Gastrocnemius medialis (tissue), 4 donors: ENCODE data around the gene AGAP1. TPM values are rescaled to one million over a fixed set of nuclear protein-coding genes. Genes with fewer than 3 reads are reported as not detected.

ENCODE experiments used
- ATAC-seq, 2 donors: fragments of 150-250 bp; one replicate each; pipeline ENCODE4 v1.9.1; 2016
- DNase-seq, 2 donors: peaks; one replicate each; pipeline ENCODE4 v3.0.0-alpha.2; 2019
- H3K27ac ChIP-seq, 4 donors: fragments of 200-600 bp; sonication (generic); 1 replicate in 1 of 4; 2 replicates in 3 of 4; pipeline ENCODE4 v1.5.1; 2016 to 2018; ENCODE audit warnings: mild to moderate bottlenecking in 2 of 4, moderate library complexity in 1 of 4
- H3K27me3 ChIP-seq, 3 donors: fragments of 200-600 bp; sonication (generic) in 2 of 3; 1 replicate in 1 of 3; 2 replicates in 2 of 3; pipeline versions ENCODE4 v1.5.1 to v1.6.0; 2016 to 2019; ENCODE audit warnings: mild to moderate bottlenecking in 1 of 3, moderate library complexity in 1 of 3
- H3K36me3 ChIP-seq, 2 donors: fragments of 200-600 bp; sonication (generic) in 1 of 2; one replicate each; pipeline ENCODE4 v1.5.1; 2017 to 2018
- H3K4me1 ChIP-seq, 2 donors: fragments of 200-600 bp; sonication (generic) in 1 of 2; one replicate each; pipeline ENCODE4 v1.5.1; 2016 to 2017; ENCODE audit warnings: mild to moderate bottlenecking in 2 of 2
- H3K4me3 ChIP-seq, 4 donors: fragments of 200-600 bp; sonication (generic) in 3 of 4; 1 replicate in 1 of 4; 2 replicates in 3 of 4; pipeline ENCODE4 v1.5.1; 2016 to 2019; ENCODE audit warnings: mild to moderate bottlenecking in 2 of 4
- H3K9me3 ChIP-seq, 3 donors: fragments of 200-600 bp; sonication (generic) in 2 of 3; 1 replicate in 1 of 3; 2 replicates in 2 of 3; pipeline ENCODE4 v1.5.1; 2016 to 2019
- POLR2A ChIP-seq, 2 donors: fragments of 450-650 bp; IDR thresholded peaks; one replicate each; pipeline ENCODE4 v1.6.1; 2017; ENCODE audit warnings: antibody characterized with exemption in 2 of 2, mild to moderate bottlenecking in 2 of 2, moderate library complexity in 2 of 2
- in situ Hi-C, 4 donors: fragments of 200-750 bp; cut with MboI; loops; one replicate each; pipeline versions ENCODE4 v1.15.0 to v1.8.0; 2017; ENCODE audit warnings: low sequenced_read_pairs in 4 of 4
- intact Hi-C: fragments of 100-400 bp; cut with DNase I; formaldehyde crosslinking; loops from one replicate; pipeline ENCODE4 v1.15.1; 2023; ENCODE audit warnings: low total_unique reads
- total RNA-seq, 4 donors: library from RNA; depleted of rRNA; stranded (reverse); fragments of >200 nt; gene quantifications; one replicate each; pipeline versions ENCODE4 v1.1.0 to v1.2.3, GENCODE V29; 2016
- TF ChIP-seq, protein P1 (sequence below), 5 experiments: fragments of 450-650 bp in 3 of 5; fragments of 200-600 bp in 2 of 5; sonication (generic) in 2 of 5; IDR thresholded peaks in 4 of 5; conservative IDR thresholded peaks in 1 of 5; 1 replicate in 4 of 5; 2 replicates in 1 of 5; pipeline ENCODE4 v1.5.1; 2016 to 2019; ENCODE audit warnings: antibody characterized with exemption in 5 of 5, mild to moderate bottlenecking in 3 of 5, moderate library complexity in 3 of 5

AGAP1 gene
- total RNA-seq, 4 donors from 2014 or later, result 8.5 to 26.8 (median 14.4) TPM

DNA sequence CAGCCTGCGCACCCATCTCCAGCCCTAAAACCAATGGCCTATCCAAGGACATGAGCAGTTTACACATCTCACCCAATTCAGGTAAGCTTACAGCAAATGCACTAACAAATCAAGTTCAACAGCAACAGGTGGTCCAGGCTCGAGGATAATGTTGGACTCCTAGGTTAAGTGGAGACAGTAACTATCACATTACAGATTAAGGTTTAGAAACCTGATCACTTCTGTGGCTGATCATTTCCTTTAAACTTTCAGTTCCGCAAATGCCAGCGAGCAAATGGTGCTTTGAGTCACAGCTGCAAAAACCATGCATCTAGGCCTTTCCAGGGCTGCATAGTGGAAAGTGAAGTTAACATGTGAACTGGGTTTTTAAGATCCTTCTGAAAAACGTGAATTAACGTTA, 415.0 kb downstream of the AGAP1 start:
- intact Hi-C loops (no loop called here), in situ Hi-C loops (no loop called here)
- no peak for TF ChIP-seq POLR2A (IDR thresholded peaks at IDR 0.05)
- TF ChIP-seq, protein P1, sequence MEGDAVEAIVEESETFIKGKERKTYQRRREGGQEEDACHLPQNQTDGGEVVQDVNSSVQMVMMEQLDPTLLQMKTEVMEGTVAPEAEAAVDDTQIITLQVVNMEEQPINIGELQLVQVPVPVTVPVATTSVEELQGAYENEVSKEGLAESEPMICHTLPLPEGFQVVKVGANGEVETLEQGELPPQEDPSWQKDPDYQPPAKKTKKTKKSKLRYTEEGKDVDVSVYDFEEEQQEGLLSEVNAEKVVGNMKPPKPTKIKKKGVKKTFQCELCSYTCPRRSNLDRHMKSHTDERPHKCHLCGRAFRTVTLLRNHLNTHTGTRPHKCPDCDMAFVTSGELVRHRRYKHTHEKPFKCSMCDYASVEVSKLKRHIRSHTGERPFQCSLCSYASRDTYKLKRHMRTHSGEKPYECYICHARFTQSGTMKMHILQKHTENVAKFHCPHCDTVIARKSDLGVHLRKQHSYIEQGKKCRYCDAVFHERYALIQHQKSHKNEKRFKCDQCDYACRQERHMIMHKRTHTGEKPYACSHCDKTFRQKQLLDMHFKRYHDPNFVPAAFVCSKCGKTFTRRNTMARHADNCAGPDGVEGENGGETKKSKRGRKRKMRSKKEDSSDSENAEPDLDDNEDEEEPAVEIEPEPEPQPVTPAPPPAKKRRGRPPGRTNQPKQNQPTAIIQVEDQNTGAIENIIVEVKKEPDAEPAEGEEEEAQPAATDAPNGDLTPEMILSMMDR (IDR thresholded peaks at IDR 0.05 in 4 of 5, conservative IDR thresholded peaks at IDR 0.05 in 1 of 5), result no peak
- ATAC-seq (no peak), DNase-seq (no peak)
- no peaks in the 10 kb centered on the region for H3K9me3 ChIP-seq
- H3K27me3 ChIP-seq, result no peaks in the 10 kb centered on the region
- H3K27ac ChIP-seq, result no peak overlapping the region
- H3K4me1 ChIP-seq, result no peaks in the 10 kb centered on the region
- H3K4me3 ChIP-seq, result no peak overlapping the region
- H3K36me3 ChIP-seq, result peaks cover 0 to 15% of the 10 kb centered on the region in 2 donors

DNA sequence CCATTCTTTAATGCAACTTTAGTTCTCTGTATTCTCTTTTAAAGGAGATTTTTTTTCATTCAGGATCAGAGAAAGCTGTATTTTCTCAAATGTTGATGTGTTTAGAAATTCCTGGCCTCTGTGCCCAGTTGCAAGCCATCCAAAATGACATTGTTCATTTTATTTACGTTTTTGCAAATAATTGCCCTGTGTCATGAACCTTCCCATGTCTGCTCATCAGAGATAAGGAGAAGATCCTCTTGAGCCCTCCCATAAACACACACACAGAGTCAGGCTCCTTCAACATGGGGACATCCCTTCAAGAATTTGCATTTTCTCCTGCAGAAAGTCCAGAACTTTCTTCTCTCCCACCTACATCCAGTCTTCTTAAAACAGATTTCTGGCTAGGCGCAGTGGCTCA, 415.5 kb downstream of the AGAP1 start:
- in situ Hi-C loops, result no loop called here
- Histone ChIP-seq H3K4me1 (no peaks in the 10 kb centered on the region), H3K4me3 (no peak overlapping the region), H3K36me3 (peaks cover 0 to 15% of the 10 kb centered on the region in 2 donors), H3K27ac (no peak overlapping the region), H3K27me3 (no peaks in the 10 kb centered on the region), H3K9me3 (no peaks in the 10 kb centered on the region)
- intact Hi-C loops, result no loop called here
- TF ChIP-seq, protein P1 (IDR thresholded peaks at IDR 0.05 in 4 of 5, conservative IDR thresholded peaks at IDR 0.05 in 1 of 5), result no peak
- TF ChIP-seq POLR2A (IDR thresholded peaks at IDR 0.05), result no peak
- no peak for DNase-seq
- no peak for ATAC-seq

DNA sequence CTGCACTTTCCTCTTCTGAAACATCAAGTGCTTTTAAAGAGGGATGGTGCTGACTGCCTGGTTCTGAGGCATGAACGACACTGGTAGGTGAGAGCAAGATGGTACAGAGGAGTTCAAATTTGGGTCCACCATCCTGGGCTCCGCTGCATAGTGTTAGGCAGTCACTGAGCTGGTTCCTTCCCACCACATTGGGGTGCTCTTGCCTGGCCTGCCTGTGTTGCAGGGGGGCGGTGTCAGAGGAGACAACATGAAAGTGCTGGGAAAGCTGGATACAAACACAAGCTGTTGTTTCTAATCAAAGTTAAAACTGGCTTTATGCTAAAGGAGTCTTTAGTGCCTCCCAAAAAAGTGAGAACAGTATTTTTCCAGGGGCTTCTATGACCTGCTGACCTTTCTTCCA, 416.2 kb downstream of the AGAP1 start:
- TF ChIP-seq POLR2A (IDR thresholded peaks at IDR 0.05), result no peak
- TF ChIP-seq, protein P1 (IDR thresholded peaks at IDR 0.05 in 4 of 5, conservative IDR thresholded peaks at IDR 0.05 in 1 of 5), result no peak
- in situ Hi-C loops (no loop called here), intact Hi-C loops (no loop called here)
- Histone ChIP-seq H3K36me3 (peaks cover 0 to 15% of the 10 kb centered on the region in 2 donors), H3K4me3 (no peak overlapping the region), H3K27ac (no peak overlapping the region), H3K27me3 (no peaks in the 10 kb centered on the region), H3K9me3 (no peaks in the 10 kb centered on the region), H3K4me1 (no peaks in the 10 kb centered on the region)
- ATAC-seq (no peak), DNase-seq (no peak)

DNA sequence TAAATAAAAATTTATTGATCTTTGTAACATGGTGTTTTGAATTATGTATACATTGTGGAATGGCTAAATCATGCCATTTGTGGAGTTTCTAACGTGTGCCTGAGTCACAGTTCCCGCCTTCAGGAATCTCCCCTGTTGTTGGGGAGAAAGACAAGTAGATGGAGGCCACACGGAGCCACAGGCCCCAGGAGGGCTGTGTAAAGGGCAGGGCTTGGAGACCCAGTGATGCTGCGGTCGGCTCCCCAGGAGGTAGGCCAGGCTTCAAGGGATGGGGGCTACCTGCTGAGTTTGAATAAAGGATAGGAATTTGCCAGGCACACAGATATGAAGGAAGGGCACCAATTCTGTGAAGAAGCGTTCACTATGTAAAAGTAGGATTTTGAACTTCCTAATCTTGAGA, 417.3 kb downstream of the AGAP1 start:
- ATAC-seq, result no peak
- Histone ChIP-seq H3K27me3 (no peaks in the 10 kb centered on the region), H3K9me3 (no peaks in the 10 kb centered on the region), H3K4me3 (no peak overlapping the region), H3K27ac (no peak overlapping the region), H3K4me1 (no peaks in the 10 kb centered on the region), H3K36me3 (peaks cover 0 to 15% of the 10 kb centered on the region in 2 donors)
- TF ChIP-seq POLR2A (IDR thresholded peaks at IDR 0.05), result no peak
- intact Hi-C loops (no loop called here), in situ Hi-C loops (no loop called here)
- no peak for DNase-seq

DNA sequence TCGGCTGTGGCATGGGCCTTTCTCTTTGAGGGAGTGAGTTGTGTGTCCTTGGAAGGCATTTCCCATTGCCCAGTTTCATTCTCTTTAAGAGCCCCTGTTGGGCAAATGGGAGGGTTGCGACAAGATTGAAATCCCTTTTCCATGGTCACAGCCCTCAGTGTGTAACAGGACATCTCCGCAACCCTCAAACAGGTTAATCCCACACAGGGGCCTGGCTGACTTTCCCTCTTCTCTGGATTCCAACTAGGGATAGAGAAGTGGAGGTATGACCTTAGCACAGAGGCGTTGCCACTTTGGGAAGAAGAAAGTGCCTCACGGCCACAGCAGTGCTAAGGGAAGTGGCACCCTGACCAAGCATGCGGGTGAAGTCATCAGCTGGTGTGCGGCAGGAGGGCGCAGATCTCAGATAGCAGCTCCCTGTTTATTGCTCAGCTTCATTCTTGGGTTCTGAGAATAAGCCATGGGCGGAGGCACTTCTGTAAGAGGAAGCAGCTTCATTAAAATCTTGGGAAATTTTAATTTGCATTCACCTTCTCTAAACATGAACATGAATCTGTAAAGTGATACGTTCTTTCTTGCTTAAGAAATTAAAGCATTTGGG, 417.9 kb downstream of the AGAP1 start:
- H3K27me3 ChIP-seq, result no peaks in the 10 kb centered on the region
- no peaks in the 10 kb centered on the region for H3K4me1 ChIP-seq
- no peak for ATAC-seq
- H3K9me3 ChIP-seq, result no peaks in the 10 kb centered on the region
- no peak for DNase-seq
- peaks cover 0 to 15% of the 10 kb centered on the region in 2 donors for H3K36me3 ChIP-seq
- no peak overlapping the region for H3K27ac ChIP-seq
- no peak for TF ChIP-seq POLR2A (IDR thresholded peaks at IDR 0.05)
- TF ChIP-seq, protein P1 (IDR thresholded peaks at IDR 0.05 in 4 of 5, conservative IDR thresholded peaks at IDR 0.05 in 1 of 5), result no peak
- H3K4me3 ChIP-seq, result no peak overlapping the region
- in situ Hi-C loops (no loop called here), intact Hi-C loops (no loop called here)
